SK-N-SH treated with all-trans-retinoic acid at 6 μM for 48 hours (cell line): ENCODE results near the gene RBM24.

ENCODE experiments used
- ATAC-seq: fragments of 200-7000 bp; cut with Tn5 transposase; 3 replicates; pipeline ENCODE4 v1.9.1; 2020; ENCODE audit warnings: mild to moderate bottlenecking, moderate library complexity
- ARNTL ChIP-seq: fragments of 450-650 bp; formaldehyde crosslinking; IDR thresholded peaks from 2 replicates; pipeline ENCODE4 v1.5.0; 2020; ENCODE audit warnings: low read depth, mild to moderate bottlenecking, moderate library complexity, borderline replicate concordance
- BACH2 ChIP-seq: fragments of 250-450 bp; sonication (Bioruptor Pico); IDR thresholded peaks from 2 replicates; pipeline ENCODE4 v1.9.0; 2021; ENCODE audit warnings: mild to moderate bottlenecking, borderline replicate concordance
- CREB5 ChIP-seq: fragments of 250-450 bp; sonication (Bioruptor Pico); IDR thresholded peaks from 2 replicates; pipeline ENCODE4 v1.5.1; 2020; ENCODE audit warnings: low read depth, mild to moderate bottlenecking, moderate library complexity
- CSDC2 ChIP-seq: fragments of 250-450 bp; sonication (Bioruptor Pico); IDR thresholded peaks from 2 replicates; pipeline ENCODE4 v1.5.0; 2020; ENCODE audit warnings: mild to moderate bottlenecking, moderate library complexity
- CSRNP3 ChIP-seq: fragments of 250-450 bp; sonication (Bioruptor Pico); IDR thresholded peaks from 2 replicates; pipeline ENCODE4 v1.5.1; 2021; ENCODE audit warnings: mild to moderate bottlenecking, moderate library complexity
- ESRRG ChIP-seq: fragments of 250-450 bp; sonication (Bioruptor Pico); IDR thresholded peaks from 2 replicates; pipeline ENCODE4 v1.6.1; 2021; ENCODE audit warnings: mild to moderate bottlenecking
- GLIS3 ChIP-seq: fragments of 250-450 bp; sonication (Bioruptor Pico); IDR thresholded peaks from 2 replicates; pipeline ENCODE4 v1.5.0; 2020; ENCODE audit warnings: mild to moderate bottlenecking, moderate library complexity
- ISL1 ChIP-seq: fragments of 250-450 bp; sonication (Bioruptor Pico); IDR thresholded peaks from 2 replicates; pipeline ENCODE4 v2.1.2; 2022; ENCODE audit warnings: mild to moderate bottlenecking, moderate library complexity
- OSR1 ChIP-seq: fragments of 250-450 bp; sonication (Bioruptor Pico); IDR thresholded peaks from 2 replicates; pipeline ENCODE4 v1.8.0; 2022; ENCODE audit warnings: moderate library complexity, mild to moderate bottlenecking, inconsistent platforms
- PATZ1 ChIP-seq: fragments of 250-450 bp; sonication (Bioruptor Pico); IDR thresholded peaks from 2 replicates; pipeline ENCODE4 v1.8.0; 2020; ENCODE audit warnings: mild to moderate bottlenecking, moderate library complexity, borderline replicate concordance
- POU6F1 ChIP-seq: fragments of 250-450 bp; sonication (Bioruptor Pico); IDR thresholded peaks from 2 replicates; pipeline ENCODE4 v1.8.0; 2021; ENCODE audit warnings: low read depth, mild to moderate bottlenecking, moderate library complexity, borderline replicate concordance
- PPARA ChIP-seq: fragments of 250-450 bp; sonication (Bioruptor Pico); IDR thresholded peaks from 2 replicates; pipeline ENCODE4 v1.5.0; 2020; ENCODE audit warnings: mild to moderate bottlenecking, borderline replicate concordance
- RARB ChIP-seq: fragments of 250-450 bp; sonication (Bioruptor Pico); IDR thresholded peaks from 2 replicates; pipeline ENCODE4 v1.8.0; 2021; ENCODE audit warnings: mild to moderate bottlenecking, moderate library complexity
- SNAI2 ChIP-seq: fragments of 250-450 bp; sonication (Bioruptor Pico); IDR thresholded peaks from 2 replicates; pipeline ENCODE4 v1.5.0; 2020; ENCODE audit warnings: mild to moderate bottlenecking, moderate library complexity
- TCF4 ChIP-seq: fragments of 250-450 bp; sonication (Bioruptor Pico); IDR thresholded peaks from 2 replicates; pipeline ENCODE4 v1.8.0; 2021; ENCODE audit warnings: mild to moderate bottlenecking, moderate library complexity, borderline replicate concordance
- TOX ChIP-seq: fragments of 250-450 bp; sonication (Bioruptor Pico); IDR thresholded peaks from 2 replicates; pipeline ENCODE4 v1.8.0; 2021; ENCODE audit warnings: mild to moderate bottlenecking, moderate library complexity, borderline replicate concordance
- TSHZ2 ChIP-seq: fragments of 250-450 bp; sonication (Bioruptor Pico); IDR thresholded peaks from 2 replicates; pipeline ENCODE4 v1.5.0; 2020; ENCODE audit warnings: mild to moderate bottlenecking, moderate library complexity
- ZC3H10 ChIP-seq: fragments of 250-450 bp; sonication (Bioruptor Pico); IDR thresholded peaks from 2 replicates; pipeline ENCODE4 v1.5.1; 2021; ENCODE audit warnings: mild to moderate bottlenecking, moderate library complexity
- ZFP3 ChIP-seq: fragments of 250-450 bp; sonication (Bioruptor Pico); IDR thresholded peaks from 2 replicates; pipeline ENCODE4 v1.5.0; 2020; ENCODE audit warnings: mild to moderate bottlenecking, moderate library complexity
- ZFP30 ChIP-seq: fragments of 450-650 bp; formaldehyde crosslinking; IDR thresholded peaks from 2 replicates; pipeline ENCODE4 v1.5.0; 2022; ENCODE audit warnings: mild to moderate bottlenecking, moderate library complexity
- ZNF565 ChIP-seq: fragments of 450-650 bp; formaldehyde crosslinking; conservative IDR thresholded peaks from 2 replicates; pipeline ENCODE4 v1.5.0; 2020; ENCODE audit warnings: low read depth, mild to moderate bottlenecking, moderate library complexity
- ZNF70 ChIP-seq: fragments of 450-650 bp; formaldehyde crosslinking; IDR thresholded peaks from 2 replicates; pipeline ENCODE4 v1.5.0; 2020; ENCODE audit warnings: mild to moderate bottlenecking, moderate library complexity
- ZNF8 ChIP-seq: fragments of 450-650 bp; formaldehyde crosslinking; IDR thresholded peaks from 2 replicates; pipeline ENCODE4 v1.5.0; 2020; ENCODE audit warnings: mild to moderate bottlenecking, moderate library complexity

RBM24 gene

GRCh38 chr6:17281497-17282481, 628 bp downstream of the RBM24 start:
- TF ChIP-seq ZNF565 (CRISPR knock-in tag), result no peak

GRCh38 chr6:17283074-17283473, 1.9 kb downstream of the RBM24 start:
- no peak for ATAC-seq
- TF ChIP-seq ZFP30 (CRISPR knock-in tag), result no peak
- no peak for TF ChIP-seq OSR1
- no peak for TF ChIP-seq PPARA (CRISPR knock-in tag)
- TF ChIP-seq ZNF8 (CRISPR knock-in tag), result no peak
- TF ChIP-seq ISL1 (CRISPR knock-in tag), result no peak
- no peak for TF ChIP-seq SNAI2 (CRISPR knock-in tag)
- no peak for TF ChIP-seq CREB5 (CRISPR knock-in tag)
- no peak for TF ChIP-seq TOX

More at GRCh38 chr6:17281497-17282481, 628 bp downstream of the RBM24 start:
- peak; percentile 17 for ATAC-seq

- TF ChIP-seq POU6F1 (CRISPR knock-in tag) (no peak), TCF4 (no peak), BACH2 (no peak), ESRRG (CRISPR knock-in tag) (no peak), ZFP30 (CRISPR knock-in tag) (no peak), ZC3H10 (CRISPR knock-in tag) (no peak), OSR1 (no peak), PPARA (CRISPR knock-in tag) (no peak), ARNTL (no peak), GLIS3 (CRISPR knock-in tag) (no peak), ZNF8 (CRISPR knock-in tag) (no peak), ZFP3 (CRISPR knock-in tag) (no peak), TOX (no peak), CSDC2 (CRISPR knock-in tag) (no peak), ZNF70 (CRISPR knock-in tag) (no peak), ISL1 (CRISPR knock-in tag) (no peak), PATZ1 (CRISPR knock-in tag) (no peak), RARB (no peak), CSRNP3 (CRISPR knock-in tag) (no peak)
- TF ChIP-seq, all 23 proteins: peak for 0
- no peak for ATAC-seq
Measured at GRCh38 chr6:17289630-17290061, 8.5 kb downstream of the RBM24 start.

- ATAC-seq, result no peak; the same call in 2 of the 3 replicates
- no peak for TF ChIP-seq TSHZ2 (CRISPR knock-in tag)
- no peak for TF ChIP-seq PPARA (CRISPR knock-in tag)
- TF ChIP-seq ESRRG (CRISPR knock-in tag), result no peak
- TF ChIP-seq RARB, result no peak
Measured at GRCh38 chr6:17291778-17292177, 10.6 kb downstream of the RBM24 start.
